Epithelial cell of esophagus (primary cell): ENCODE measurements around the gene LTBR.

Source experiments
- DNase-seq: peaks from one replicate; pipeline ENCODE4 v3.0.0; 2010; ENCODE audit warnings: low read depth
- H3K4me3 ChIP-seq: 2 replicates; pipeline ENCODE4 v1.5.1; 2011; ENCODE audit warnings: mild to moderate bottlenecking, low read length, control low read depth
- TF ChIP-seq, protein P1 (sequence below): IDR thresholded peaks from 2 replicates; pipeline ENCODE4 v1.5.1; 2011; ENCODE audit warnings: low read depth, mild to moderate bottlenecking, low read length, control low read depth, inconsistent platforms; ENCODE audit not compliant: insufficient read depth; ENCODE audit errors: missing control alignments

Gene LTBR

DNA sequence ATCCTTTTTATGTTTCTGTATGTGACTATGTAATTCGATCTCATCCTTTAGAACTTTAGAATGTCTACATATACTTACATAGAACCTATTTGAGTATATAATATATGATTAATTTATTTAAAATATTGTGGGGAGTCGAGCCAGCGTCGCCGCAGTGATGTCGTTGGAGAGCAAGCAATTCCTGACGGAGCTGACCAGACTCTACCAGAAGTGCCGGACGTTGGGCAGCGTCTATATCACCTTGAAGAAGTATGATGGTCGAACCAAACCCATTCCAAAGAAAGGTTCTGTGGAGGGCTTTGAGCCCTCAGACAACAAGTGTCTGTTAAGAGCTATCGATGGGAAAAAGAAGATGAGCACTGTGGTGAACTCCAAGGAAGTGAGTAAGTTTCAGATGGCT is 54.4 kb downstream of the LTBR start:
- no peak for DNase-seq
- no peak overlapping the region for H3K4me3 ChIP-seq
- TF ChIP-seq, protein P1, sequence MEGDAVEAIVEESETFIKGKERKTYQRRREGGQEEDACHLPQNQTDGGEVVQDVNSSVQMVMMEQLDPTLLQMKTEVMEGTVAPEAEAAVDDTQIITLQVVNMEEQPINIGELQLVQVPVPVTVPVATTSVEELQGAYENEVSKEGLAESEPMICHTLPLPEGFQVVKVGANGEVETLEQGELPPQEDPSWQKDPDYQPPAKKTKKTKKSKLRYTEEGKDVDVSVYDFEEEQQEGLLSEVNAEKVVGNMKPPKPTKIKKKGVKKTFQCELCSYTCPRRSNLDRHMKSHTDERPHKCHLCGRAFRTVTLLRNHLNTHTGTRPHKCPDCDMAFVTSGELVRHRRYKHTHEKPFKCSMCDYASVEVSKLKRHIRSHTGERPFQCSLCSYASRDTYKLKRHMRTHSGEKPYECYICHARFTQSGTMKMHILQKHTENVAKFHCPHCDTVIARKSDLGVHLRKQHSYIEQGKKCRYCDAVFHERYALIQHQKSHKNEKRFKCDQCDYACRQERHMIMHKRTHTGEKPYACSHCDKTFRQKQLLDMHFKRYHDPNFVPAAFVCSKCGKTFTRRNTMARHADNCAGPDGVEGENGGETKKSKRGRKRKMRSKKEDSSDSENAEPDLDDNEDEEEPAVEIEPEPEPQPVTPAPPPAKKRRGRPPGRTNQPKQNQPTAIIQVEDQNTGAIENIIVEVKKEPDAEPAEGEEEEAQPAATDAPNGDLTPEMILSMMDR, result no peak

DNA sequence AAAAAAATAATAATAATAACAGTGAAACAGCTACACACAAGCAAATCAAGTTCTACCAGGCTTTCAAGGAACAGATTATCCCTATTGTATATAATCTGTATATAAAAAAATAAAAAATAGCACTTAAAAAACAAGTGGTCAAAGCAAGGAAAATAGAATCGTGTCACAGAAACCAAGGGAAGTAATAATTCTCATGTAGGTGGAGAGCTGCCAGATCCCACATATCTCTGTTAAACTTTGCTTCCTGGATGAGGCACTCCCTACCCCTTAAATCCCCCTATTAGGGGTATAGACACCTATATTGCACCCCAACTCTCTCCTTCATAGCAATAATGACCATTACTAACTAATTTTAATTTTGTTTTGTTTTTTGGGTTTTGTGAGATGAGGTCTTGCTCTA is 56.4 kb downstream of the LTBR start:
- no peak overlapping the region for H3K4me3 ChIP-seq
- DNase-seq, result no peak
- TF ChIP-seq, protein P1, result no peak
